ENCODE data around the gene KRT1.

KRT1 gene

GRCh38 chr12:52659395-52659794 is 20.8 kb downstream of the KRT1 start:
- no peak for DNase-seq

DNA sequence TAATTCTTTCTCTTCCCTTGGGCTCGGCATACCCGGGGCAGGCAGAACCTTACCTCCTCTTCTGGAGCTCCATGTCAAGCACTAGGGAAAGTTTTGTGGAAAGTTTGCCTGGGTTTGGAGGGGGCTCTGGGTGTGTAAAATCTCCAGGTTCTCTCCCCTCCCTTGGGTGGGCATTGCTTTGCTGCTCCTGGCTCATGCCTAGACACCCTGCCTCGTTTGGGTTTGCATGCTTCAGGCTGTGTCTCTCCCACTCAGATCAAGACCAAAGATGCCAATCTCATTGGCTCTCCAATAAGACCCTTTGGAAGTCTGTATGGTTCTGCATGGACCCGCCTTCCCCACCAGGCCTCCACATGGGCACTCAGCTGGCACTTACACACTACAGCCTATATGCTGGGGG is 22.0 kb downstream of the KRT1 start:
- no peak for DNase-seq

DNA sequence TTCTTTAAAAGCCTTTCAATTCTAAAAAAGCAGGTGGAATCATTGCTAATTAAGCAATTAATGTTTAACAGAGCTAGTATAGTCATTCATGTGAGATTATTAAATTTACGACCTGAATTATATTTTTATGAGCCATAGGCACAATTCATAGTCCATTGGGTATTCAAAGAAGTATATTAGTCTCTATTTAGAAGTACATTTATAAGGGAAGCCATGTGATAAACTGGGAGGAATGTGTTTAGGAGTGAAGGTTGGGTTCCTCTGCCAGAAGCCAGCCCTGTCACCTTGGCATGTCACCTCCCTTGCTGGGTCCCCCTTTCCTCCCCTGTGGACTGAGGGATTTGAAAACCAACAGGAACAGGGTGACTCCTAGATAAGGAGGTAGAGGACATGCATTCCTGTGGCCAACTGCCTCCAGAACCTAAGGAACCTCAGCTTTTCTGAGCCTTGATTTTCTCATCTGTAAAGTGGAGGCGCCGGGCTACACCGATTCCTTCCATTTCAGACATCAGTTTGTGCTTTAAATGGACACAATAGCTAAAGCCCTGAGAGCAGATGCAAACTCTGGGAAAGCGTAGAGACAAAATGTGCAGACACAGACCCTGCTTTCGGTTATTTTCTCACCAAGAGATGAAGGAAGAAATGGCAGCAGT is 22.8 kb downstream of the KRT1 start:
- DNase-seq, result no peak

DNA sequence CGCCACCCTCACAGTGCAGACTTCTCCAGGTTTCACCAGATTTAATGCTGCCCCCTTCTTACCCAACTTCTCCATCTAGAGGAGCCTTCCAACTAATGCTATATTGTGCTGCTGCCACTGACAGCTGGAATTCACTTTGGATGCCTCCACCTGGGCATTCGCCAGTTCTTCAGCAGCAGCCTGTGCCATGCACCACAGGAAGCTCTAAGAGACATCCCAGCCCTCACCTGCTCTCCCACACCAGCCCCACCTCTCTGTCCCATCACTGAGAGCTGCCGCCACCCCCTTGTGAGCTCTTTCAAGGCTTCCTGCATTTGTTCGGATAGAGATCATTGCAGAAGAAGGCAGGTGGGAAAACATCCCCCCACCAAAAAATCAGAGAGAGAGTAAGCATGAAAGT is 23.6 kb downstream of the KRT1 start:
- DNase-seq, result no peak

DNA sequence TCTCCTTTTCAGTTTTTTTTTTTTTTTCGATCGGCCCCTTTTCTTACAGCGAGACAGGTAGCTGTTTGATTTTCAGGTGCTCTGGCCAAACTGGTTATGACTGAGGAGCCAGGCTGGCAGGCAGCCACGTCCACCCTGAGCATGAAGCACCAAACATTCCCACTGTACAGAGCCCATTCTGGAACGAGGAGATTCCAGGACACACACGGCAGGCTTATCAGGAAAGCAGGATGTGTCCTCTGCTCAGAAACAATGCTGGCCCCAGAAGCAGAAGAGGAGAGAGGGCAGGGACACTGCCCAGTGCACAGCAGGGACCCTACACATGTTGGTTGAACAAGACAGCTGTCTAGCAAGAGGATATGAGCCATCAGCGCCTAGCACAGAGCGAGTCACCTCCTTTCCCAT is 24.5 kb downstream of the KRT1 start:
- DNase-seq, result no peak

DNA sequence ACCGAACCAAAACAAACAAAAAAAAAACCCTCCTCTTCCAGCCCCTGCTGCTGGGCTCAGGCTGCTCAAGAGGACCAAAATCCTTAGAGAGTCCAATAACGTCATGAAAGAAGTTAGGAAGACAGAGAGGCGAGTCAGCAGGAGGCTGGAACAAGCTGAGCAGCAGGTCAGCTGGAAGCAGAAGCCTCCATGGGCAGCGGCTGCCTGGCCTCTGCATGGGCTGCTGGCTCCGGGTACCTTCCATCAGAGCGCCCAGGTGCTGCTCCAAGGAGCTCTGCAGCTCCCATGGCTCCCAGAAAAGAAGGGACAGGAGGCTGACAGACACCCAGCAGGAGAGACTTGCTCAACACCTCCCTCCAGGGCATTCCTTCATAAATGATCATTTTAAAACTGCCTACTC is 25.0 kb downstream of the KRT1 start:
- DNase-seq, result no peak

DNA sequence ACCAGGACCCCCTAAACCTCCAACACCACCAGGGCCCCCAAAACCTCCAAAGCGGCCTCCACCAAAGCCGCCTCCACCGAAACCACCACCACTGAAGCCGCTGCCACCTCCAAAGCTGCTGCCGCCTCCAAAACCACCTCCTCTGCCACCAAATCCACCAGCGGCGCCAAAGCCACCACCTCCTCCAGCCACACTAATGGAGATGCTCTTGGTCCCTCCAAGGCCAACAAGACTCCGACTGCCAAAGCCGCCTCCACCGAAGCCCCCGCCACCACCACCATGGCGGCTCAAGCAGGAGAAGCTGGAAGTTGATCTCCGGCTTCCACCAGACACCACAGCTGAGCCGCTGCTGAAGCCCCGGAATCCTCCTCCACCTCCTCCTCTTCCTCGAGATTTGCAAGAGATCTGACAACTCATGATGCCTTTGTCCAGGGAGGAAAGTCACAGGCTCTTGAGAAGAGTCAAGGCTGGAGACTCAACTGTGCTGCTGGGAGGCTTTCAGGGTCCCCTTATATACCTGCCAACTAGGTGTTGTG is 28.4 kb downstream of the KRT1 start, which contains the start of gene KRT2:
KRT2 (minus strand) TSS at position 486 of the 536 bp plus-strand sequence; CDS start at position 417, 69 bp downstream.
- no peak for DNase-seq

DNA sequence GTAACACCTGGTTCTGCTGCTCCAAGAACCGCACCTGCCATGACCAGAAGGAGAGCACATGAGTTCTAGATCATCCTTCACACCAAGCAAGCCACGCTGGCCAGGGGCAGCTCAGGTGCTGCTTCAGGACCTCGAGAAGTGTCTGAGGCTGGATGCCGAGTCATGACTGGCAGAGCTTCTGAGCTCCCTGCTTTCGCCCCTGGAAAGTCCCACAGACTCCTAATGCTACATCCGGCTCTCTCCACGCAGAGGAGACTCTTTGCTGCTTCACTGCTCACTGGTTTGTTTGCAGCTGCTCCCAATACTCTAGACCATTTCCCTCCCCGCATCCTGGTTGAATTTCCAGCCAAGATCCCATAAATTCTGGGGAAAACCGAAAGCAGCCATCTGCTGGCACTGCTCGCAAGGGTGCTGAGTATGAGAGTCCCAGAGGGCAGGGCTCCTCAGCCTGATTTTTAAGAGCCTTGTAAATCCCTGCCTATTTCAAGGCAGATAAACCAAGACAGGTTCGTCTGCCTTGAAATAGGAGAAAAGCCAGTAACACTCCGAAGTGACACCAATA is 29.6 kb downstream of the KRT1 start:
- no peak for DNase-seq

DNA sequence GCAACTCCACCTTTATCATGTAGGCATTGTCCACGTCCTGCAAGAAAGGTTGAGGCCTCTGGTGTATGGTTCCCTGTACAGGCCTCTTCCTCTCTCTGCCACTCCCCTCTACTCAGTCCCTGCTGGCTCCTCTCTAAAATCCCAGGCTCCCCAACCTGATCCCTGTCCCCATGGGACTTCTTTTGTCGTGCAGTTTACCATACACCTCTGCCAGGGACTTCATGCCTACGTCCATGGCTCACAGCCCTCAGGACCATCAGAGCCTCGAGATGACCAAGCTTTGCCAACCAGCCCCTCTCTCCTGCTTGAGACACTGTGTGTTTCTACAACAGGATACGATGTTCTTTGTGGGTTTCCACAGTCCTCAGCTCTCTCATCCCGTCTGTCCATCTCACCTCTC is 31.1 kb downstream of the KRT1 start:
- no peak for DNase-seq

- DNase-seq, result no peak
Measured at GRCh38 chr12:52648012-52648550, 32.1 kb downstream of the KRT1 start.

DNA sequence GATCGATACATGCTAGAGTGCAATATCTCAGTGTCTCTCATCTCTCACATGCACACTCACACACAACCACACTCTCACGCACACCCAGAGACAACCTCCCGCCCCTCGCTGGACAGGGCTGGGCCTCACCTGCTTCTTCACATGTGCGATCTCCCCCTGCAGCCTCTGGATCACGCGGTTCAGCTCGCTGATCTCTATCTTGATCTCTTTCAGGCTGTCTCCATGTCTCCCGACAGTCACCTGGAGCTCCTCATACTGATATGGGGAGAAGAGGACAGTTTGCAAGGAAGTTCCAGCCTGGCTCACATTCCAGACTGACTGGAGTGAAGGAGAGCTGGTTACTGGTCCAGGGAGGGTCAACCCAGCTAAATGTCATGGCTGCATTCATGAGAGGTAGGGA is 32.6 kb downstream of the KRT1 start:
- no peak for DNase-seq

DNA sequence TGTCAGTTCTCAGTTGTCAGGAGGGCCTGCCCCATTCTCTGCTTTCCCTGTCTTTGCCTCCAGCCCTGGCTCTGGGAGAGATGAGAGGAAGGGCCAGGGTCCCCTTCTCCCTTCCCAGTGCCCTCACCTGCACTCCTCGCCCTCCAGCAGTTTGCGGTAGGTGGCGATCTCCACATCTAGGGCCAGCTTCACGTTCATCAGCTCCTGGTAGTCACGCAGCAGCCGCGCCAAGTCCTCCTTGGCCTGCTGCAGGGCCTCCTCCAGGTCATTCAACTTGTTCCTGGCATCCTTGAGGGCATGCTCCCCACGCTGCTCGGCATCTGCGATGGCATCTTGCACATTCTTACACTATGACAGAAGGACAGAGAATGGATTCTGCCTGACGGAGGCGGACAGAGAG is 33.6 kb downstream of the KRT1 start:
- no peak for DNase-seq

DNA sequence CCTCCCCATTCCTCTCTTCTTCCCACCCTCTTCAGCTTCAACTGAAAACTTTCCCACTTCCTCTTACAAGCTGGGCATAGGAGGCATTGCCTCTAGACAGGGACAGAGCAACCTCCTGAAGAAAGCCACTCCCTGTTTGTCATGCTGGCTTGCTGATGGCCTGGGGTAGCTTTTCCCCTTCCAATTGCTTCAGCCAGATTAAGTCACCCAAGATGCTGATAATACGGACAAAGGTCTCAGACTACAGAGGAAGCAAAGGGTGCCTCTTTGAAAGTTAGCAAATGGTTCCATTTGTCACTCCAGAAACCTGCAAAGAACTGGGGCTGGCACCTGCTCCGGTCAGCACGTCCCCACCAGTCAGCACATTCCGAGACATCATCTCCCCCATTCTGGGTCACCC is 34.2 kb downstream of the KRT1 start:
- DNase-seq, result no peak

DNA sequence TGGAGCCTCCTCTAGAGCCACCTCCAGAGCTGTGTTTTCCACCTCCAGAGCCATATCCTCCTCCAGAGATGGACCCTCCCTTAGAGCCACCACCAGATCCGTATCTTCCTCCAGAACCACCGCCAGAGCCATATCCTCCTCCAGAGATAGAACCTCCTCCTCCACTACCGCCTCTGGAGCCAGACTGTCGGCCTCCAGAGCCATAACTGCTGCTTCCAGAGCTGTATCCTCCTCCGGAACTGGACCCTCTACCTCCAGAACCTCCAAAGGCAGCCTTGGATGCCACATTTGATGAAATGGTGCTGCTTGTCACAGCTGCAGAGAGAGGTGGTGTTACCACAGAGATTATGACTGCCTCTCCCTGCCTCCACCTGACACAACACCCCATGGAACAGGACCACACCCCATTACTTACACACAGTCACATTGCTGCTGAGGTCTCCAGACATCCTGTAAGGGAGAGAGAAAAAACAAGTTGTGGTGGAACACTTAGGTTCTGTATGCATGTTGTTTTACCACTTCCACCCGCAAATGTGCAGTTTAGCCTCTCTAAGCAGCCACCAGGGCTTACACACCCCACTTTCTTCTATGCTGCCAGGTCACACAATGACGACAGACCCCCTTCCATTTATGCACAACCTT is 35.0 kb downstream of the KRT1 start:
- DNase-seq, result no peak

DNA sequence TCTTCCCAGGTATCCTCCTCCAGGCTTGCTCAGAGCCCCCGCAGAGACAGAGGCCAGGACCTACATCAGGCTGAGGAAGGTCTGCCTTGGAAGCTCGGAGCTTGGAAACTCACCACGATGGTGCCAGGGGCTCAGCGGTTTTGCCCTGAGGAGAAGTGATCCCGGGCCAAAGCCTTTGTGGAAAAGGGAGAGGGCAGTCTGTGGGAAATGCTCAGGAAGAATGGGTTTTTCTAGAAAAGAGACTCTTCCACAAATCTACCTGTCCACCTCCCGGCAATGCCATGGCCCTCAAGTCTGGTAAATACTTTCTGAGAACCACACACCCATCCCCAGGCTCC is 36.2 kb downstream of the KRT1 start:
- no peak for DNase-seq

DNA sequence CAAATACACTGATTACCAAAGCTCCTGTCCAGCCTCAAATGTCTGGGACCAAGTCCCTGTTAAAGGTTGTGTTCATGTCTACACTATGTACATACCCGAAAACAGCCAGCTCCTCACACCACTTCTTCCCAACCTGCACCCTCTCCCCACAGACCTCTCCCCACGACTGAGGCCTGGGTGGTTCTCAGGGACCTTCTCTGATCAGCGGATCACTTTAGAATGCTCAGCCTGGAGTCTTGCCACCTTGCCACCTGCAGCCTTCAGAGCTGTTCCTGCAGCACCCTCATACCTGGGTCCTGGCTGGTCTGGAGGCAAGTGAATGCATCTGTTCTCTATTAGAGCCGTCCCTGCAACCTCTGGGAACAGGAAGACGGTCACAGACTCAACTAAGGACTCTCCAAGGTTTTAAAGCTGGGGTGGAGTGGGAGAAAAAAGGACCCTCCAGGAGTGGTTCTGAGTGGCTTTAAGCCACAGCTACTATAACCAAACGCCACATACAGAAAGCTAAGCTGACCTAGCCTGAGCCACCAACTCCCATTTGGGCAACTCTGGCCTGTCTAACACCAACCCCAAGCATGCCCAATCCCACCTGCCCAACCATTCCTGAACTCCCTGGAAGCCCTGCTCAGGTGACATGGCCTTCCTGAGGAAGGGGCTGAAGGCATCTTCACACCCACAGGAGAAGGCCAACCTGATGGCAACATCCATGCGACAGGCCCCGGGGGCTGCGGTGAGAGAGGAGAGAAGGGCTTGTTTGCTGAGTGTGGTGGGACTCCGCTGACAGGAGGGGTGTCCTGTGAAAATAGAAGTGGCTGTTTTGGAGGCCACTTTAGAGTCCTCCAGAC is 36.8 kb downstream of the KRT1 start:
- DNase-seq, result no peak

DNA sequence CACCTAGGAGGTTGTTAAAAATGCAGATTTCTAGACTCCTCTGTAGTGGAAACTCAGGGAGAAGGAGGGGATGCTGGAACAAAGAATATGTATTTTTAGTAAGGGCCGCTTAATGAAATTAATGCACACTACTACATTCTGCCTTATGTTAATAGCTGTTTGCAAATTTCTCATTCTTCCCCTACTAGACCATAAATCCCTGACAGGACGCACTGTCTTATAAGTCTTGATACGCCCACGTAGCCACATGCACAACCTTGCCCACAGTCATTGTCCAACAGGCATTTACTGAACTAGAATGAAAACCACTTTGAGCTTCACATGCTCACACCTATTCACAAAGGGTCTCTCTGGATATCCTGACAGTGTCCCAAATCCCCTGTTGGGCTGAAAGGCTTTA is 38.7 kb downstream of the KRT1 start:
- no peak for DNase-seq

- no peak for DNase-seq
Measured at GRCh38 chr12:52637299-52637698, 42.9 kb downstream of the KRT1 start.

DNA sequence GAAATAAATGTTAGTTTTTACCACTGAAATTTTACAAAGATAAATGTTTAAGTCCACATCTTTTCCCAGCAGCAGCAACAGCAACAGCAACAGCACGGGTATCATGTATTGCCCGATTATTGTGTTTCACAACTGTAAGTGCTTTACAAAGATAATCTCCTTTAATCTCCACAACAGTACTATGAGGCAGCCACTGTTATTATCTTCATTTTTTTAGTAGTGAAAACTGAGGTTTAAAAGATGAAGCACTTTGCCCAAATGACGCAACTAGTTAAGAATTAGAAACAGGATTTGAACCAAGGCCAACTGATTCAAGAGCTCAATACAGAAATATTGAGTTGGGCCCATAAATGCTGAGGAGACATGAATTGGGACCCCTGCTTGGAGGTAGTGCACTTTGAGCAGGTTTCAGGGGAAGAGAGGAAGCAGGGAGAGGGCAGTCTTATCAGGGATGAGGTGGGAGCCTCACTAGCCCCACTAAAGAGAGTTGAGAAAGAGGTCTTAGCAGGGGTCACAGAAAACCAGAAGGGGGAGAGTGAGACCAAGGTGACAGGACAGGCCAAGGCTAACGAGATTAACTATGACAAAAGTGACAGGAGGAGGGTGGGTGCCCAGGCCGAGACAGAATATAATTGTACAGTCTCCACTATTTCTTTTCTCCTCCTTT is 43.5 kb downstream of the KRT1 start:
- no peak for DNase-seq

- DNase-seq, result no peak
Measured at GRCh38 chr12:52636189-52636588, 44.0 kb downstream of the KRT1 start.

GRCh38 chr12:52634266-52635056 is 45.7 kb downstream of the KRT1 start:
- DNase-seq, result peak; percentile 37 to 89

DNA sequence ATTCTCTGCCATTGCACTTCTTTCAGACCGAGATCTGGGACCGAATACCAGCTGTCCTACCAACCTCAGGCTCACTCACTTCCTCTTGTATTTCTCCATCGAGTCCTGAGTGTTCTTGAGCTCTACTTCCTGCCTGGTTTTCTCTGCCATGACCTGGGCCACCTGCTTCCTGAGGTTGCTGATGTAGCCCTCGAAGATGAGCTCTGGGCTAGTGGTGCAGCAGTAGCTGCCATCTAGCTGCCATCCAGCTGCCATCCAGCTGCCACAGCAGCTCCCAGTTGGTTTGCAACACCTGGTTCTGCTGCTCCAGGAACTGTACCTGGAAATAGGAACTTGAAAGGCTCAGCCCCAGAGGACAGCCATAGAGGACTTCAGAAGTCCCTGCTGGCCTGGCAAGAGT is 46.8 kb downstream of the KRT1 start:
- DNase-seq, result no peak

Data from NCI-H446 (cell line).